HG02759 (cell line): ENCODE measurements around the gene SPECC1L.

ENCODE experiments used
- ATAC-seq: cut with Tn5 transposase; IDR thresholded peaks from one replicate; pipeline ENCODE4 v1.9.1; 2021; ENCODE audit warnings: mild to moderate bottlenecking, moderate library complexity; ENCODE audit not compliant: unreplicated experiment

Gene SPECC1L

GRCh38 chr22:24319451-24319850 lies 48.8 kb downstream of the SPECC1L start:
- no peak for ATAC-seq

DNA sequence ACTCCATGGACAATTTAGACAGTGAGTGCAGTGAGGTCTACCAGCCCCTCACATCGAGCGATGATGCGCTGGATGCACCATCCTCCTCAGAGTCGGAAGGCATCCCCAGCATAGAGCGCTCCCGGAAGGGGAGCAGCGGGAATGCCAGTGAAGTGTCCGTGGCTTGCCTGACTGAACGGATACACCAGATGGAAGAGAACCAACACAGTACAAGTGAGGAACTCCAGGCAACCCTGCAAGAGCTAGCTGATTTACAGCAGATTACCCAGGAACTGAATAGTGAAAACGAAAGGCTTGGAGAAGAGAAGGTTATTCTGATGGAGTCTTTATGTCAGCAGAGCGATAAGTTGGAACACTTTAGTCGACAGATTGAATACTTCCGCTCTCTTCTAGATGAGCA lies 51.4 kb downstream of the SPECC1L start:
- ATAC-seq: no peak

DNA sequence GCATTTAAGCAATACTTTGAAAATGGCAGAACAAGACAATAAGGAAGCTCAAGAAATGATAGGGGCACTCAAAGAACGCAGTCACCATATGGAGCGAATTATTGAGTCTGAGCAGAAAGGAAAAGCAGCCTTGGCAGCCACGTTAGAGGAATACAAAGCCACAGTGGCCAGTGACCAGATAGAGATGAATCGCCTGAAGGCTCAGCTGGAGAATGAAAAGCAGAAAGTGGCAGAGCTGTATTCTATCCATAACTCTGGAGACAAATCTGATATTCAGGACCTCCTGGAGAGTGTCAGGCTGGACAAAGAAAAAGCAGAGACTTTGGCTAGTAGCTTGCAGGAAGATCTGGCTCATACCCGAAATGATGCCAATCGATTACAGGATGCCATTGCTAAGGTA lies 51.9 kb downstream of the SPECC1L start:
- no peak for ATAC-seq

DNA sequence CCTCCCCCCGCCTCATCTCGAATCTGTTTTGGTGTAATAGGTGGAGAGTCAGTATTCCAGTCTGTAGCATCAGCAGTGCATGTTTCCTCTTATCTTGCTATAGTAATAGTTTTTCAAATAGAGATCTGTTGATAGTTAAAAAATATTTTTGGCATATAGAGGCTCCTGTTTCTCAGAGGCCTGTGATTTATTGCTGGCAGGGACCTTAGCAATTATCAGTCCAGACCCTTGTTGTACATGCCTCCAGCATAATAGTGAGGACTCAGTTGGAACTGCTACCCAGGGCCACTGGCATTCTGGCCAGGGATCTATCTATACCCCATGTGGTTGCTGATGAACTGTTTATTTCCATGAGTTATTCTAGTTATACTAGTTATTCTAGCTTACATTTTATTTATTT lies 52.6 kb downstream of the SPECC1L start:
- no peak for ATAC-seq

GRCh38 chr22:24323695-24324094 lies 53.1 kb downstream of the SPECC1L start:
- ATAC-seq: no peak

- no peak for ATAC-seq
These were observed 53.5 kb downstream of the SPECC1L start for GRCh38 chr22:24324137-24324536.

- ATAC-seq: no peak
These were observed 54.6 kb downstream of the SPECC1L start for GRCh38 chr22:24325105-24325757.

DNA sequence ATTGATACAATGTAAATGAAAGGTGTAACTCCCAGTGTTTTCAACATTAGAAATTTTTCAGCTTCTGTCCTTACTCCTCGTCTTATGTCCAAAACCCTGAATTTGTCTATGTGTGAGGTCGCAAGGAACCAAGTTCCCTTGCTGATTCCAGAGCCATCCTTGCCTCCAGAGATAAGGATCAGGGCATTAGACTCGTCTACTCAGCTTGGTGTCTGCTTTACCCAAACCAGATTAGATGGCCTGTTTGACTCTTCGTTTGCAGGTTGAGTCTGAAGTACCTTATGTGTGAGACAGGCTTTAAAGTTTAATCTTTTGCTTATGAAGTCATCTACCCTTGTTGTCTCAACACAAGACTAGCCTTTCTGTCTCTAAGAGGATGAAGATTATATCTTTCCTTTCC lies 55.6 kb downstream of the SPECC1L start:
- ATAC-seq: no peak

- no peak for ATAC-seq
These were observed 57.2 kb downstream of the SPECC1L start for GRCh38 chr22:24327832-24328231.

GRCh38 chr22:24329453-24329852 lies 58.8 kb downstream of the SPECC1L start:
- no peak for ATAC-seq

GRCh38 chr22:24330636-24331035 lies 60.0 kb downstream of the SPECC1L start:
- ATAC-seq: no peak

GRCh38 chr22:24331468-24332440 lies 61.1 kb downstream of the SPECC1L start:
- ATAC-seq: no peak

DNA sequence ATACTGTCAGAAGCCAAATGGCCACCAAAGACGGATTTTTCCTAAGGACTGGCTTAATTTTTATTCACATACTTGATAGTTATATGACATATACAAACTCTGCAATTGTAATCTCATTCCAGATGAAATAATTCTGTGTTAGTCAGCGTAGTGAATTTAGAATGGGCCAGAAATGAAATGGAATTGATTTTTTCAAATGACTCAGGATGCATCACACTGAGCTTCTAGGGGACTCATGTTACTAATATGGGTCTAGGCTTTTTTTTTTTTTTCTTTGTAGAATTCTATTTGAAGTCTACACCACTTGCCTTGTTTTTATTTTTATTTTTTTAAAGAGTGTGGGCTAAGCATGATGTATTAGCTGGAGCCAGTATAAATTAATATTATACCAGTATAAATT lies 62.7 kb downstream of the SPECC1L start:
- no peak for ATAC-seq

GRCh38 chr22:24335496-24335895 lies 64.9 kb downstream of the SPECC1L start:
- no peak for ATAC-seq

GRCh38 chr22:24337894-24338645 lies 67.4 kb downstream of the SPECC1L start:
- ATAC-seq: no peak

- ATAC-seq: no peak
These were observed 68.3 kb downstream of the SPECC1L start for GRCh38 chr22:24338726-24339451.

GRCh38 chr22:24339452-24339747 lies 68.8 kb downstream of the SPECC1L start:
- no peak for ATAC-seq

DNA sequence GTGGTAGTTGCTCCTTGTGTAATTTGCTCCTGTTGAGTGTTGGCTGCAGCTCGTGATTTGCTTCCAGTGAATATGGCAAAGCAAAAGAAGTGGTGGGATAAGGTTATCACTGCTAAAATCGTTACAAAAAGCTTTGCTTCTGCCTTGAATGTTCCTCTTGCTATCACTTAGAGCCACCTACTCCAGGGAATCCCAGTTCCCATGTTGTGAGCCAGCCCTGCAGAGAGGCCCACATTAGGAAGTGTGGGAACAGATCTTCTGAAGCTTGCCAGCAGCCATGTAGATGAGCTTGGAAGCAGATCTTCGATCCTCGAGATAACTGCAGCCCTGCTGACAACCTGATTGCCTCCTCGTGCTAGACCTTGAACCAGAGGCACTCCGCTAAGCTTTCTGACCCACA lies 71.0 kb downstream of the SPECC1L start:
- ATAC-seq: no peak

- ATAC-seq: no peak
These were observed 80.0 kb downstream of the SPECC1L start for GRCh38 chr22:24350627-24351026.

DNA sequence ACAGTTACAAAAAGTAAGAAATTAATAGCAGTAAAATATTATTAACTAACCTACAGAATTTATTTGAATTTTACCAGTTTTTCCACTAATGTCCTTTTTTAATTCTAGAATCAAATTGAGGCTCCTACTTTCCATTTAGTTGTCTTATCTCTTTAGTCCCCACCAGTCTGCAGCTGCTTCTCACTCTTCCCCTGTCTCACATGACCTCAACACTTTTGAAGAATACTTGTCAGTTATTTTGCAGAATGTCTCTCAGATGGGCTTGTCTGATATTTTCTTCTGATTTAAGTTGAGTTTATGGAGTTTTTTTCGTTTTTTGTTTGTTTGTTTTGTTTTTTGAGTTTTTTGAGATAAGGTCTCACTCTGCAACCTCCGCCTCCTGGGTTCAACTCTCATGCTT lies 82.5 kb downstream of the SPECC1L start:
- no peak for ATAC-seq

- ATAC-seq: no peak
These were observed 84.9 kb downstream of the SPECC1L start for GRCh38 chr22:24355574-24355973.
